DMS153 treated with DMSO at 0.1 percent for 48 hours (cell line): ENCODE results near the gene MLLT11.
"Not testable (repeated sequence)": the region's sequence is repeated elsewhere in the genome, so short reads cannot be mapped to it uniquely, and the experiment has no call there.

Experiments used
- DNase-seq: peaks from one replicate; lab custom pipeline; 2025; ENCODE audit not compliant: unreplicated experiment; lab: John Stamatoyannopoulos, UW

The MLLT11 gene

DNA sequence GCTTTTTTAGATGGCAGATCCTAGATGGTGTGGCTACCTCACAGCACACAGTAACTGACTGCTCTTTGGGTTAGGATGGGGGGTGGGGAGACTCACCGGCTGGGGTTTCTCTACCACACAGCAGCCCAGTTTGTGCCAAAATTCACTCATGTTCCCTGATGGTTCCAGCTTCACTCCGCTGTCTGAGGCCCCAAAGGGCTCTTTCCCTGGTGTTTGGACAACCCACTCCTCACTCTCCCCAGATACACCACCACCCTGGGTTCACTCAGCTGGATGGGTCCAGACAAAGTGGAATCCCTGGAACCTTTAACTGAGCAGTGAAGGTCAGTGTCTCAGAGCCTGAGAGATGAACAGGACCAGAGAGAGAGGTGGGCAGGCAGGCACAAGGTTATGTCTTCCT, 4.6 kb upstream of the MLLT11 start:
- no peak for DNase-seq

- no peak for DNase-seq
Observed at GRCh38 chr1:151056149-151056548, 4.0 kb upstream of the MLLT11 start.

GRCh38 chr1:151058692-151059091, 1.5 kb upstream of the MLLT11 start:
- DNase-seq = peak; percentile 27

DNA sequence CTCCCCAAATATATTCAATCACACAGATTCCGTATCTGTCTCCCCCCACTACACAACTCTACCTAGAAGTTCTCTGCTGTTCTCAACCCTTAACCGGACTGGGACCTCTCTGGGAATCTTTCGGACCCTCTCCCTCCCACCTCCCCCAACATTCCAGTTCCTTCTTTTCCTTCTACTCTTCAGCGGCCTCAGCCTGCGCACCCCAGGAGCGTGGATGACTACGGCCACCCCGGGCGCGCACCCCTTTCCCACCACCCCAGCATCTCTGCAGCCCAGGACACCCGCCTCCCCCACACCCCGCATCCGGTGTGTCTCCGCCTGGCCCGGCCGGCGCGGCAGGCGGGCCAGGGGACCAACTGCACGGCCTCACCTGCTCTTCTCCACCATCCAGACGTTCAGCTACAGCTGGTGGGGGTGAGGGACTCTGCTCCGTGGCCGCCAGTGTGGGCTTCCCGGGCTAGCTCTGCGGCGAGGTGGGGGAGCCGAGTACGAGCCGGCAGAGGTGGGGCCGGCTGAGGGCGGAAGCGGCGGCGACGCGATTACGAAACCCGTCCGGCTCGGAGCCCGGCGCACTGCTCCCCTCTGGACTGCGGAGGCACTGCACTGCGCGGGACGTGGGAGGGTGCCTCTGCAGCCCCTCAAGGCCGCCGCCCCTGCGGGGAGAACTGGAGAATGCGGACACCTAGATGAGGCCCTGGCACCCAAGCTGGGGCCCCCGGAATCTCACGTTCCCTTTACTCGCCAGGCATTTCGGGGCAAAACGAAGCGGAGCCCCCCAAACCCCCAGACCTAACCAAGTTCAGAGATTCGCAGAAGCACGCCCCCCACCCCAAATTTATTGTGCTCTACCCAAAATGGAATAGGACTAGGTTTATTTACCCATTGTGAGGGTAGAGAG, 839 bp upstream of the MLLT11 start, which contains the start of gene CDC42SE1:
CDC42SE1 (minus strand) TSS at position 514 of the 898 bp plus-strand sequence. CDS start 3,892 bp downstream, outside the sequence.
- peak; percentile 80 for DNase-seq

DNA sequence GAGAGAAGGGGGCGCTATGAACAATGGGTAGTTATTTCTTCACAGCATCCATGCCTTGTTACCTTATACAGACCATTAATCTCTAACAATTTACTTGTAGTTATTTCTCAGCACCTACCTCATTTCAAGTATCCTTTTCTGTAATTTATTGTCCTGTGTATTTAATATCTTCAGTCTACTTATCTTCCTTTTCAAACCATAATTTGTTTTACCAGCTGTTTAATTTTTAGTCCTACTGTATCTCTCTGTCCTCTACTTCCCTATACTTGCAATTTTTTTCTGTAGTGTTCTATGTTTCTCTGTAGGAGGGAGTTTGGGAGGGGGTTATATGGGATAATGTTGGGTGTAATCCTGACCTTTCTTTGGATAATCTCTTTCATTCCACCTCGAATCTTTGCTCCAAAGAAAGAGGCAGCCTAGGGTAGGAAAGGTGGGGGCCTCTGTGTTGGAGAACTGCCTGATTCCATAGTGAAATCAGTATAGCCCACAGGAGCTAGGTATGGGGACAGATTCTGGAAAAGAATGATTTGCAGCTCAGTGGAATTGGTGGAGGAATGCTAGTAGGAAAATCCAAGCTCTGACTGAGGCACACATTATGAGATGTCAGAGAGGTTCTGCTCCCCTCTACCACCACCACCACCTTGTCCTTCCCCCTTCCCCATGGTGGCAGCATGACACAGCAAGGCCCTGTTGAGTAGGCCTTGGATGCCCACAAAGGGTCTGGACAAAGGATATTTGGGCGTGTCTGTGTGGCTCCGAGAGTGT, 642 bp downstream of the MLLT11 start:
- DNase-seq = peak; percentile 64

DNA sequence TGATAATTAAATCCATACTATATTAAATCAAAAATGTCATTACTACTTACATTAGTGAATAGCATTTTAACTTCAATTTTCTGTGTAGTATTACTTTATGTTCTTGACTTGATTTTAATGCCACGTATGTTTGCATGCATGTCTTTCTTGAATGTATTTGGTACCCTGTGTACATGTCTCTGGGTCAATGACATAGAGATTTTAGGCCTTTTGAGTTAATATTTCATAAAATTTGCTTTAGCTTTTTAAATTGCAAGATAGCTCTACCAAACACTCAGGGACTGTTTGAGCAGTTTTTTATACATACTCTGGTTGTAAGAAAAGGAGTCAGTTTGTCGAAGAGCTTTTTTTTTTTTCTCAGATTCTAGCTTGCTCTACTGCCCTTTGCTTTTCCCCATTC, 1.5 kb downstream of the MLLT11 start:
- no peak for DNase-seq

DNA sequence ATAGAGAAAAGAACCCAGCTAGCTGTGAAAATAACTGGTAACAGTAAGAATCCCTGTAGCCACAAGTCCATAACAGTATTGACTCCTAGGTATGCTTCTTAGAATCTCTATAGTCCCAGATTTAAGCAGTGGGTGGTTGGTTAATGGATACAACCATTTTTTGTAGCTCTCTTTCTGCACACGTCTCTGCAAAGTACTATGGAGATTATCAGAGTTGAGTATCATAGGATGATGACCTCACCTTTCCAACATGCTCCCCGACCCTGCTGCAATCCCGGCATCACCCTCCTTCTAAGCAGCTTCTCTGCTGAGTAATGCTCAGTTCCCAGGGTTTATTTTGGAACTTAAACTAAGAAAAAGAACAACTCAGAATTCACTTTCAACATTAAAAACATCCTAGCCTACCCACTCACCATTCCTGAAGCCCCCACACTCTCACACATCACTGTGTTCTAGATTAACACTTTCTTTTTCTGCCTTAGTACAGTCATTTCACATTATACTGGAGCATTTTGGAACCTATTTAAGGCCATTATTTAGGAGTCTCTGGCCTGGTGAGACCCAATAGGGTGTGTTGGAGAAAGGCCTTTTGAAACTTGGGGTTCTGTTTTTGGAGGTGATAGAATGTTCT, 2.7 kb downstream of the MLLT11 start:
- DNase-seq = no peak

GRCh38 chr1:151065089-151065645, 5.0 kb downstream of the MLLT11 start:
- no peak for DNase-seq

GRCh38 chr1:151067185-151067584, 7.0 kb downstream of the MLLT11 start:
- DNase-seq = no peak

GRCh38 chr1:151069103-151069486, 8.9 kb downstream of the MLLT11 start:
- DNase-seq = no peak

- DNase-seq = peak; percentile 92
Observed at GRCh38 chr1:151070474-151071276, 10.5 kb downstream of the MLLT11 start, which contains the start of gene GABPB2. GABPB2 (plus strand) TSS chr1:151070761; CDS start chr1:151088190, 17,429 bp downstream.

GRCh38 chr1:151072224-151072623, 12.0 kb downstream of the MLLT11 start:
- DNase-seq = no peak

GRCh38 chr1:151085953-151086559, 25.9 kb downstream of the MLLT11 start:
- DNase-seq = no peak

DNA sequence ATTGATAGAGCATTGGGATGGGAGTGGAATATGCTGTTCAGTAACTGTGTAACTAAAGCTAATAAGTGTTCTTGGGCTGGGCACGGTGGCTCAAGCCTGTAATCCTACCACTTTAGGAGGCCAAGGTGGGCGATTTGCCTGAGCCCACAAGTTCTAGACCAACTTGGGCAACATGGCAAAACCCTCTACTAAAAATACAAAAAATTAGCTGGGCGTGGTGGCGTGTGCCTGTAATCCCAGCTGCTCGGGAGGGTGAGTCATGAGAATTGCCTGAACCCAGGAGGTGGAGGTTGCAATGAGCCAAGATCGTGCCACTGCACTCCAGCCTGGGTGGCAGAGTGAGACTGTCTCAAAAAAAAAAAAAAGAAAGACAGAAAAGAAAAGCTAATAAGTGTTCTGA, 37.2 kb downstream of the MLLT11 start:
- DNase-seq = not testable (repeated sequence)

DNA sequence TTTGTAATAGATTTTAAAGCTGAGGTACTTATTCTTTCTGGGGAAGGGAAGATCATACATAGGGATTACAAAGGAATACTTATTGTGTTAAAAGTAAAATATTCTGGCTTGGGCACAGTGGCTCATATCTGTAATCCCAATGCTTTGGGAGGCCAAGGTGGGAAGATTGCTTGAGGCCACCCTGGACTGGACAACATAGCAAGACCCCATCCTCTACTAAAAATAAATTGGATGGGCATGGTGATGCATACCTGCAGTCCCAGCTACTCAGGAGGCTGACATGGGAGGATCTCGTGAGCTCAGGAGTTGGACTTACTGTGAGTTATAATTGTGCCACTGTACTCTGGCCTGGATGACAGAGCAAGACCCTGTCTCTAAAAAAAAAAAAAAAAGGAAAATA, 37.9 kb downstream of the MLLT11 start:
- no peak for DNase-seq

DNA sequence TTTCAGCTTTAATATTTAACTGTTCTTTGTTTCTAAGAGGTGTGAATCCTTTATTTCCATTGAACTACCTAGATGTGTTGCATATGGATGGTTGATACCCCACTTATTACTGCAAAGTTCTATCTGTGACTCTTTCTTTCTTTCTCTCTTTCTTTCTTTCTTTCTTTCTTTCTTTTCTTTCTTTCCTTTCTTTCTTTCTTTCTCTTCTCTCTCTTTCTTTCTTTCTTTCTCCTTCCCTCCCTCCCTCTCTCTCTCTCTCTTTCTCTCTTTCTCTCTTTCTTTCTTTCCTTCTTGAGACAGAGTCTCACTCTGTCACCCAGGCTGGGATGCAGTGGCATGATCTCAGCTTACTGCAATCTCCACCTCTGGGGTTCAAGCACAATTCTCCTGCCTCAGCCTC, 44.4 kb downstream of the MLLT11 start:
- DNase-seq = no peak

DNA sequence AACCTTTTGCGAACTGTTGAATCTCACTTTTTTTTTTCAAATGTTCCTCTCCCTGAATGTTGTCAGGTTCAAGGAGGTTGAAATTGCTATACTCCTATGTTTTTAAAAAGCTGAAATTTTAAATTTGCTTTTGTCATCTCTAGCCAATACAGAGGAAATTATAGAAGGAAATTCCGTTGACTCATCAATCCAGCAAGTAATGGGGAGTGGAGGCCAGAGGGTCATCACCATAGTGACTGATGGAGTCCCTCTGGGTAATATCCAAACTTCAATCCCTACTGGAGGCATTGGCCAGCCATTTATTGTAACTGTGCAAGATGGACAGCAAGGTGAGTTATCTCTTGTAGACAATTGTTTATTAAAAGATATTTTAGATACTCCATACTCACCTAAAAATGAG, 46.7 kb downstream of the MLLT11 start:
- DNase-seq = no peak

DNA sequence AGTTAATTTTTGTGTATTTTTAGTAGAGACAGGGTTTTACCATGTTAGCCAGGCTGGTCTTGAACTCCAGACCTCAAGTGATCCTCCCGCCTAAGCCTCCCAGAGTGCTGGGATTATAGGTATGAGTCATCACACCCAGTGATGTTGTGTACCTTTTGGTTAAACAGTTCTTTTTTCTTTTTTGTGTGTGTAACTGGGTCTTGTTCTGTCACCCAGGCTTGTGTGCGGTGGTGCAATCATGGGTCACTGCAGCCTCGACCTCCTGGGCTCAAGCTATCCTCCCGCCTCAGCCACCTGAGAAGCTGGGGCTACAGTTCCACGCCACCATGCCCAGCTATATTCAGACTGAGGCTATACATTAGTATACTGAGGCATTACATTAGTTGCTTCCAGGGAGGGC, 48.1 kb downstream of the MLLT11 start:
- DNase-seq = no peak

DNA sequence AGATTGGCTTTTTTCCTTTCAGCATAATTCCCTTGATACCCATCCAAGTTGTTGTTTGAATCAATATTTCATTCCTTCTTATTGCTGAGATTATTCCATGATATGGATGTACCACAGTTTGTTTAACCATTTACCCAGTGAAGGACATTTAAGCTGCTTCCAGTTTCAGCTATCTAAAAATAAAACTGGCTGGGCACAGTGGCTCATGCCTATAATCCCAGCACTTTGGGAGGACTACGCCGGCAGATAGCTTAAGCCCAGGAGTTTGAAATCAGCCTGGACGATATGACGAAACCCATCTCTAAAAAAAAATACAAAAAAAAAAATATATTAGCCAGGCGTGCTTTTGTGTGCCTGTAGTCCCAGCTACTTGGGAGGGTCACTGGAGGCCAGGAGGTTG, 53.7 kb downstream of the MLLT11 start:
- no peak for DNase-seq
